HCT116 (cell line): Measurements from ENCODE around the gene AMPD3. TPM values are rescaled to one million over a fixed set of nuclear protein-coding genes. Genes with fewer than 3 reads are reported as not detected.

Experiments used
- ATAC-seq: fragments of 200-7000 bp; cut with Tn5 transposase; 2 replicates; pipeline ENCODE4 v1.9.1; 2020; ENCODE audit warnings: mild to moderate bottlenecking, moderate library complexity
- BruUV-seq: library from RNA; stranded (reverse); fragments of 400-500 nt; replicated peaks from 2 replicates; lab custom pipeline; 2021; lab: Mats Ljungman, UMichigan
- CTCF ChIA-PET: fragments of 300-600 bp; sonication (Branson Sonifier 250); formaldehyde crosslinking; loops from one replicate; lab custom pipeline; 2021; ENCODE audit warnings: antibody characterized with exemption; lab: Charles Lee
- POLR2A ChIA-PET: fragments of 300-600, 350-600 bp; sonication (Branson Sonifier 250); formaldehyde crosslinking; loops from one replicate; lab custom pipeline; 2021; ENCODE audit warnings: antibody characterized with exemption; lab: Charles Lee
- RAD21 ChIA-PET, 2 experiments: fragments of 300-600 bp; sonication (Branson Sonifier 250); formaldehyde crosslinking; loops; one replicate each; lab custom pipeline; 2023; ENCODE audit warnings: low total read pairs in 2 of 2; ENCODE audit not compliant: uncharacterized antibody in 2 of 2, unreplicated experiment in 2 of 2, low non-redundant PET in 1 of 2; lab: Charles Lee
- DNase-seq: peaks from one replicate; pipeline ENCODE4 v3.0.0-alpha.2; 2010; ENCODE audit warnings: low read depth, low spot score
- H2AFZ ChIP-seq: fragments of 200-600 bp; shearing (Covaris generic), sonication (generic); 2 replicates; pipeline ENCODE4 v1.6.1; 2017; ENCODE audit warnings: low read depth, mixed run types, mixed read lengths, antibody characterized with exemption, low read length; ENCODE audit not compliant: poor library complexity, severe bottlenecking
- H3K27ac ChIP-seq: 2 replicates; pipeline ENCODE4 v1.5.1; 2012; ENCODE audit warnings: low read depth, low read length
- H3K27me3 ChIP-seq: fragments of 200-600 bp; sonication (generic); 2 replicates; pipeline ENCODE4 v1.6.1; 2016; ENCODE audit warnings: mixed run types, low read length, mixed read lengths; ENCODE audit not compliant: insufficient read depth
- H3K36me3 ChIP-seq, 2 experiments: fragments of 200-500 bp in 1 of 2; fragments of 200-600 bp in 1 of 2; sonication (Bioruptor generic) in 1 of 2; sonication (generic) in 1 of 2; 2 replicates each; pipeline versions ENCODE4 v1.5.1 to v1.6.1; 2014 to 2016; ENCODE audit warnings: low read length in 2 of 2, inconsistent platforms in 1 of 2, mixed read lengths in 1 of 2, mixed run types in 1 of 2; ENCODE audit not compliant: insufficient read depth in 2 of 2, control insufficient read depth in 1 of 2
- H3K4me1 ChIP-seq, 2 experiments: fragments of 200-600 bp in 1 of 2; sonication (generic) in 1 of 2; 2 replicates each; pipeline versions ENCODE4 v1.5.1 to v1.6.1; 2012 to 2017; ENCODE audit warnings: low read length in 2 of 2, inconsistent platforms in 1 of 2, mild to moderate bottlenecking in 1 of 2, mixed read lengths in 1 of 2, mixed run types in 1 of 2, moderate library complexity in 1 of 2; ENCODE audit not compliant: insufficient read depth in 2 of 2, control insufficient read depth in 1 of 2
- H3K4me2 ChIP-seq: fragments of 200-600 bp; sonication (generic); 2 replicates; pipeline ENCODE4 v1.6.1; 2017; ENCODE audit warnings: mixed run types, low read length, mixed read lengths
- H3K4me3 ChIP-seq, 2 experiments: fragments of 200-600 bp in 1 of 2; sonication (generic) in 1 of 2; replicated peaks in 1 of 2; 2 replicates each; pipeline ENCODE4 v1.5.1; 2011 to 2016; ENCODE audit warnings: low read length in 2 of 2, control low read depth in 1 of 2, low read depth in 1 of 2, mild to moderate bottlenecking in 1 of 2, mixed read lengths in 1 of 2, mixed run types in 1 of 2
- H3K79me2 ChIP-seq: fragments of 200-600 bp; sonication (generic); 2 replicates; pipeline ENCODE4 v1.6.1; 2017; ENCODE audit warnings: mild to moderate bottlenecking, mixed run types, low read length, moderate library complexity, mixed read lengths; ENCODE audit not compliant: insufficient read depth
- H3K9ac ChIP-seq: fragments of 200-600 bp; sonication (generic); 2 replicates; pipeline ENCODE4 v1.6.1; 2016; ENCODE audit warnings: low read length, mixed read lengths
- H3K9me2 ChIP-seq: fragments of 200-600 bp; sonication (generic), shearing (Covaris generic); 2 replicates; pipeline ENCODE4 v1.6.1; 2017; ENCODE audit warnings: mixed run types, mild to moderate bottlenecking, moderate library complexity; ENCODE audit not compliant: insufficient read depth
- H3K9me3 ChIP-seq, 2 experiments: fragments of 200-500 bp in 1 of 2; fragments of 200-600 bp in 1 of 2; sonication (Bioruptor generic) in 1 of 2; sonication (generic) in 1 of 2; 2 replicates each; pipeline ENCODE4 v1.6.1; 2014 to 2017; ENCODE audit warnings: low read length in 2 of 2, mixed read lengths in 2 of 2, inconsistent platforms in 1 of 2, low read depth in 1 of 2, mild to moderate bottlenecking in 1 of 2, mixed run types in 1 of 2, moderate library complexity in 1 of 2; ENCODE audit not compliant: control insufficient read depth in 1 of 2, insufficient read depth in 1 of 2
- H4K20me1 ChIP-seq: fragments of 200-600 bp; sonication (generic), shearing (Covaris generic); 2 replicates; pipeline ENCODE4 v1.6.1; 2017; ENCODE audit warnings: mixed run types, mild to moderate bottlenecking, moderate library complexity; ENCODE audit not compliant: insufficient read depth
- CEBPB ChIP-seq: IDR thresholded peaks from 2 replicates; pipeline ENCODE4 v1.6.1; 2012; ENCODE audit warnings: low read depth
- EGR1 ChIP-seq: IDR thresholded peaks from 2 replicates; pipeline ENCODE4 v1.6.1; 2012; ENCODE audit warnings: low read depth
- ELF1 ChIP-seq: IDR thresholded peaks from 2 replicates; pipeline ENCODE4 v1.6.1; 2012; ENCODE audit warnings: low read depth, borderline replicate concordance
- EZH2phosphoT487 ChIP-seq: fragments of 200-600 bp; IDR thresholded peaks from 2 replicates; pipeline ENCODE4 v1.6.1; 2018; ENCODE audit warnings: antibody characterized with exemption, borderline replicate concordance
- POLR2AphosphoS5 ChIP-seq: IDR thresholded peaks from 2 replicates; pipeline ENCODE4 v1.6.1; 2011; ENCODE audit warnings: mild to moderate bottlenecking, low read depth, low read length, moderate library complexity
- RAD21 ChIP-seq: IDR thresholded peaks from 2 replicates; pipeline ENCODE4 v1.6.1; 2012; ENCODE audit warnings: low read depth, mild to moderate bottlenecking
- SIN3A ChIP-seq: IDR thresholded peaks from 2 replicates; pipeline ENCODE4 v1.6.1; 2012; ENCODE audit warnings: low read depth
- TCF7L2 ChIP-seq: IDR thresholded peaks from 2 replicates; pipeline ENCODE4 v1.7.0; 2011; ENCODE audit warnings: borderline replicate concordance, inconsistent platforms; ENCODE audit not compliant: insufficient read depth, insufficient read length; ENCODE audit errors: extremely low read depth
- ZBTB33 ChIP-seq: IDR thresholded peaks from 2 replicates; pipeline ENCODE4 v1.6.1; 2011; ENCODE audit warnings: mild to moderate bottlenecking, low read length, moderate library complexity; ENCODE audit not compliant: insufficient replicate concordance; ENCODE audit errors: extremely low read depth
- ZFX ChIP-seq: fragments of 450-650 bp; IDR thresholded peaks from 2 replicates; pipeline ENCODE4 v1.6.1; 2017
- intact Hi-C: fragments of 100-400 bp; cut with micrococcal nuclease; formaldehyde crosslinking; loops from 2 replicates; pipeline ENCODE4 v1.10.0; 2022
- total RNA-seq: library from RNA; stranded (reverse); gene quantifications from one replicate; pipeline ENCODE4 v1.2.1, GENCODE V29; 2021; ENCODE audit not compliant: unreplicated experiment
- TF ChIP-seq, protein P1 (sequence below): IDR thresholded peaks from 2 replicates; pipeline ENCODE4 v1.6.1; 2012
- TF ChIP-seq, protein P2 (sequence below), 3 experiments: fragments of 200-600 bp in 1 of 3; sonication (generic) in 1 of 3; IDR thresholded peaks in 2 of 3; conservative IDR thresholded peaks in 1 of 3; 2 replicates each; pipeline ENCODE4 v1.5.1; 2012 to 2017; ENCODE audit warnings: low read depth in 2 of 3, low read length in 2 of 3, antibody characterized with exemption in 1 of 3, borderline replicate concordance in 1 of 3, control low read depth in 1 of 3, mild to moderate bottlenecking in 1 of 3, mixed read lengths in 1 of 3, mixed run types in 1 of 3, moderate library complexity in 1 of 3; ENCODE audit not compliant: insufficient read depth in 1 of 3

The AMPD3 gene
- total RNA-seq, 1 experiment from 2014 or later = 25.9 TPM

DNA sequence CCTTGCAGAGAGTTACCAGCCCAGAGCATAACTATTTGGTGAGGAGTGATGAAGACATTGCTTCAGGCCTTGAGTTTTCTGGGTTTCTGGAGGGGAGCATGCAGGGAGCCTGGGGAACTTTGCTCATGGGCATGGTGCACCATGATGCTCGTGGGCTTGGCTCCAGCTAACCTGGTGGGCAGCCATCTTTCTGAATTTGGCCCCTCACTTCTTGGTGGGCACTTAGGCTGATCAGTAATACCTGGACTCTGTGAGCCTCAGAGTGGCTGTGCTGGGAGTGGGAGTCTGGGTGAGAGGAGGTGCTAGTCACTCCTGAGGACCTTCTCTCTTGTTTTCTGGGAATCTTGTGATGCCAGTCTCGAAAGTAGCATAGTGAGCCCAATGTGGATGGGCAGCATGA, 30.6 kb downstream of the AMPD3 start:
- Histone ChIP-seq H3K36me3 (peaks cover 0 to 32% of the 10 kb centered on the region in 2 experiments; a peak in 2 of 4 replicates), H3K4me2 (no peak overlapping the region), H2AFZ (no peak overlapping the region), H3K4me3 (no peak overlapping the region), H3K9ac (no peak overlapping the region), H3K79me2 (peaks cover 11% of the 10 kb centered on the region), H3K27ac (no peak overlapping the region), H3K9me3 (no peaks in the 10 kb centered on the region), H4K20me1 (no peaks in the 10 kb centered on the region), H3K9me2 (no peaks in the 10 kb centered on the region), H3K4me1 (peaks cover 37 to 50% of the 10 kb centered on the region in 2 experiments), H3K27me3 (no peaks in the 10 kb centered on the region)
- CTCF ChIA-PET = no interaction called here
- POLR2A ChIA-PET = no interaction called here
- ATAC-seq (no peak), DNase-seq (no peak)
- RAD21 ChIA-PET = no interaction called here
- TF ChIP-seq CEBPB (no peak), EGR1 (no peak), EZH2phosphoT487 (no peak), ZBTB33 (no peak), POLR2AphosphoS5 (no peak), ELF1 (no peak), ZFX (no peak), TCF7L2 (no peak), RAD21 (no peak), SIN3A (no peak)
- TF ChIP-seq, protein P1, sequence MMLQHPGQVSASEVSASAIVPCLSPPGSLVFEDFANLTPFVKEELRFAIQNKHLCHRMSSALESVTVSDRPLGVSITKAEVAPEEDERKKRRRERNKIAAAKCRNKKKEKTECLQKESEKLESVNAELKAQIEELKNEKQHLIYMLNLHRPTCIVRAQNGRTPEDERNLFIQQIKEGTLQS = no peak
- TF ChIP-seq, protein P2, sequence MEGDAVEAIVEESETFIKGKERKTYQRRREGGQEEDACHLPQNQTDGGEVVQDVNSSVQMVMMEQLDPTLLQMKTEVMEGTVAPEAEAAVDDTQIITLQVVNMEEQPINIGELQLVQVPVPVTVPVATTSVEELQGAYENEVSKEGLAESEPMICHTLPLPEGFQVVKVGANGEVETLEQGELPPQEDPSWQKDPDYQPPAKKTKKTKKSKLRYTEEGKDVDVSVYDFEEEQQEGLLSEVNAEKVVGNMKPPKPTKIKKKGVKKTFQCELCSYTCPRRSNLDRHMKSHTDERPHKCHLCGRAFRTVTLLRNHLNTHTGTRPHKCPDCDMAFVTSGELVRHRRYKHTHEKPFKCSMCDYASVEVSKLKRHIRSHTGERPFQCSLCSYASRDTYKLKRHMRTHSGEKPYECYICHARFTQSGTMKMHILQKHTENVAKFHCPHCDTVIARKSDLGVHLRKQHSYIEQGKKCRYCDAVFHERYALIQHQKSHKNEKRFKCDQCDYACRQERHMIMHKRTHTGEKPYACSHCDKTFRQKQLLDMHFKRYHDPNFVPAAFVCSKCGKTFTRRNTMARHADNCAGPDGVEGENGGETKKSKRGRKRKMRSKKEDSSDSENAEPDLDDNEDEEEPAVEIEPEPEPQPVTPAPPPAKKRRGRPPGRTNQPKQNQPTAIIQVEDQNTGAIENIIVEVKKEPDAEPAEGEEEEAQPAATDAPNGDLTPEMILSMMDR (IDR thresholded peaks at IDR 0.05 in 2 of 3, conservative IDR thresholded peaks at IDR 0.05 in 1 of 3; ENCODE audit: borderline replicate concordance in 1 of 3, insufficient read depth in 1 of 3, low read depth in 2 of 3, low read length in 2 of 3) = no peak
- BruUV-seq = no TSS peak
- intact Hi-C loops = no loop called here
